Lower lobe of right lung (tissue), 2 donors: ENCODE data around the gene PLEKHM3. TPM values are rescaled to one million over a fixed set of nuclear protein-coding genes. Genes with fewer than 3 reads are reported as not detected.

ENCODE experiments used
- ATAC-seq, 2 donors: fragments of 200-7000 bp; cut with Tn5 transposase; one replicate each; pipeline ENCODE4 v1.9.1; 2020 to 2022; ENCODE audit warnings: mild to moderate bottlenecking in 2 of 2, moderate library complexity in 2 of 2
- DNase-seq: peaks from one replicate; pipeline ENCODE4 v3.0.0-alpha.2; 2020
- H3K27ac ChIP-seq: fragments of 200-600 bp; one replicate; pipeline ENCODE4 v1.8.0; 2022
- H3K27me3 ChIP-seq: fragments of 200-600 bp; one replicate; pipeline ENCODE4 v1.8.0; 2022; ENCODE audit warnings: low read depth
- H3K36me3 ChIP-seq: fragments of 200-600 bp; one replicate; pipeline ENCODE4 v1.8.0; 2022; ENCODE audit warnings: mild to moderate bottlenecking
- H3K4me1 ChIP-seq: fragments of 200-600 bp; one replicate; pipeline ENCODE4 v1.8.0; 2022
- H3K4me3 ChIP-seq: fragments of 200-600 bp; one replicate; pipeline ENCODE4 v1.8.0; 2022; ENCODE audit warnings: mild to moderate bottlenecking
- H3K9me3 ChIP-seq: fragments of 200-600 bp; one replicate; pipeline ENCODE4 v1.8.0; 2022
- intact Hi-C: fragments of 100-400 bp; cut with DNase I; formaldehyde crosslinking; loops from one replicate; pipeline ENCODE4 v1.11.0; 2022
- total RNA-seq: library from RNA; stranded (reverse); fragmentation: NEBNext Ultra II Directional; extraction: Animal tissue kit (Norgen Biotek cat#: 25700); gene quantifications from one replicate; pipeline ENCODE4 v1.2.1, GENCODE V29; 2021
- TF ChIP-seq, protein P1 (sequence below): fragments of 200-600 bp; IDR thresholded peaks from one replicate; pipeline ENCODE4 v1.8.0; 2022; ENCODE audit warnings: antibody characterized with exemption, mild to moderate bottlenecking
- donor health status: DM: no; HTN: yes; CAD: no; lungs with severe emphysema.

Gene PLEKHM3
- total RNA-seq, 1 donor from 2014 or later, result 25.8 TPM

DNA sequence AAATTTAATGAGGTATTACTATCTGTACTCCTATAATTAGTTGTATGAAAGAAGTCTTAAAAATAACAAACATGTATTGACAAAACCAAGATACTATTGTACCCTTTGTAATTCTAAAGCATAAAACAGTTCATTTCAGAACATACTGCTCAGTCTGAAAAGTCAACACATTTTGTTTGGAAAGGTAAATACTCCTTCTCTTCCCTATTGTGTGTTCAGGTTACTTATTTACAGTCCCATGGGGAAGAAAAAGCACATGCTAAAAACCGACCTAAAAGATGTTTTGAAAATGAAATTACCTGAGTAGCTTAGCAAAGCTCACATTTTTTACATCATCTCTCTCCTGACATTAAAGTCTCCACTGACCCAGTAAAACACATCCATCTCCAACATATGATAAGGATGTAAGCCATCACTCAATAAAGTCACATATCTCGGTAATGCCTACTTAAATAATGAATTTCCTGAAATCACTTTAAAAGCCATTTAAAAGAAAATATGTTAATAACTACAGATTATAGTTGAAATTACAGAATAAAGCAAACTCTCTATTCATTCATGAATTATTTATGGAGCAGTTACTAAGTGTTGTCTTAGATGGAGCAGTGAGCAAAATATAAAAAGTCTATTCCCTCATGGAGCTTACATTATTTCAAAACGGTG lies 180.0 kb downstream of the PLEKHM3 start:
- DNase-seq (no peak), ATAC-seq (peak in 1 of 2 donors; percentile 18)
- Histone ChIP-seq H3K4me3 (no peak overlapping the region), H3K27me3 (no peaks in the 10 kb centered on the region), H3K27ac (no peak overlapping the region), H3K4me1 (peaks cover 12% of the 10 kb centered on the region), H3K36me3 (no peaks in the 10 kb centered on the region), H3K9me3 (no peaks in the 10 kb centered on the region)
- TF ChIP-seq, protein P1, sequence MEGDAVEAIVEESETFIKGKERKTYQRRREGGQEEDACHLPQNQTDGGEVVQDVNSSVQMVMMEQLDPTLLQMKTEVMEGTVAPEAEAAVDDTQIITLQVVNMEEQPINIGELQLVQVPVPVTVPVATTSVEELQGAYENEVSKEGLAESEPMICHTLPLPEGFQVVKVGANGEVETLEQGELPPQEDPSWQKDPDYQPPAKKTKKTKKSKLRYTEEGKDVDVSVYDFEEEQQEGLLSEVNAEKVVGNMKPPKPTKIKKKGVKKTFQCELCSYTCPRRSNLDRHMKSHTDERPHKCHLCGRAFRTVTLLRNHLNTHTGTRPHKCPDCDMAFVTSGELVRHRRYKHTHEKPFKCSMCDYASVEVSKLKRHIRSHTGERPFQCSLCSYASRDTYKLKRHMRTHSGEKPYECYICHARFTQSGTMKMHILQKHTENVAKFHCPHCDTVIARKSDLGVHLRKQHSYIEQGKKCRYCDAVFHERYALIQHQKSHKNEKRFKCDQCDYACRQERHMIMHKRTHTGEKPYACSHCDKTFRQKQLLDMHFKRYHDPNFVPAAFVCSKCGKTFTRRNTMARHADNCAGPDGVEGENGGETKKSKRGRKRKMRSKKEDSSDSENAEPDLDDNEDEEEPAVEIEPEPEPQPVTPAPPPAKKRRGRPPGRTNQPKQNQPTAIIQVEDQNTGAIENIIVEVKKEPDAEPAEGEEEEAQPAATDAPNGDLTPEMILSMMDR, result no peak
- intact Hi-C loops, result no loop called here

GRCh38 chr2:207844648-207845047 lies 180.7 kb downstream of the PLEKHM3 start:
- H3K4me3 ChIP-seq, result no peak overlapping the region

DNA sequence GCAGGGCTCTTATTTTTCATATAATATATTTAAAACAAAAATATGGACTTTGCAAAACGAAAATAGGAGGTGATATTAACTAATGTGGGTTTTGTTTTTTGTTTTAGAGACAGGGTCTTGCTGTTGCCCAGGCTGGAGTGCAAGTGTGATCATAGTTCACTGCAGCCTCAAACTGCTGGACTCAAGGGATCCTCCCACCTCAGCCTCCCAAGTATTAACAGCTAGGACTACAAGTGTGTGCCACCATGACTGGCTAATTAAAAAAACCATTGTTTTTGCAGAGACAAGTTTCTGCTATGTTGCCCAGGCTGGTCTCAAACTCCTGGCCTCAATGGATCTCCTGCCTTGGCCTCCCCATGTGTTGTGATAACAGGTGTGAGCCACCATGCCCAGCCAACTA lies 185.2 kb downstream of the PLEKHM3 start:
- ATAC-seq (no peak), DNase-seq (no peak)
- Histone ChIP-seq H3K4me1 (peaks cover 9% of the 10 kb centered on the region), H3K9me3 (no peaks in the 10 kb centered on the region), H3K36me3 (no peaks in the 10 kb centered on the region), H3K27me3 (no peaks in the 10 kb centered on the region), H3K27ac (no peak overlapping the region), H3K4me3 (no peak overlapping the region)
- TF ChIP-seq, protein P1, result no peak
- intact Hi-C loops, result no loop called here

More at GRCh38 chr2:207844648-207845047, 180.7 kb downstream of the PLEKHM3 start:
- Histone ChIP-seq H3K27me3 (no peaks in the 10 kb centered on the region), H3K9me3 (no peaks in the 10 kb centered on the region), H3K36me3 (no peaks in the 10 kb centered on the region), H3K4me1 (peaks cover 12% of the 10 kb centered on the region), H3K27ac (no peak overlapping the region)
- no peak for ATAC-seq
- DNase-seq, result no peak
- intact Hi-C loops, result no loop called here
- TF ChIP-seq, protein P1, result no peak

DNA sequence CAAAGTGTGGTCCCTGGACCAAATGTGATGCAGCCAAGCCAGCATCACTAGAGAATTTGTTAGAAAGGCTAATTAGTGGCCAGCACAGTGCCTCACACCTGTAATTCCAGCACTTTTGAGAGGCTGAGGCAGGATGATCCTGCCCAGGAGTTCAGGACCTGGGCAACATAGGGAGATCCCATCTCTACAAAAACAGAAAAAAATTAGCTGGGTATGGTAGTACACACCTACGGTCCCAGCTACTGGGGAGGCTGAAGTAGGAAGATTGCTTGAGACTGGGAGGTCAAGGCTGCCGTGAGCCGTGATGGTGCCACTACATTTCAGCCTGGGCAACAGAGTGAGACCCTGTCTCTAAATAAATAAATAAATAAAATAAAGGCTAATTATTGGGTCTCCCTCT lies 185.8 kb downstream of the PLEKHM3 start:
- H3K36me3 ChIP-seq, result no peaks in the 10 kb centered on the region
- no peaks in the 10 kb centered on the region for H3K9me3 ChIP-seq
- H3K27ac ChIP-seq, result no peak overlapping the region
- peaks cover 9% of the 10 kb centered on the region for H3K4me1 ChIP-seq
- intact Hi-C loops, result no loop called here
- H3K27me3 ChIP-seq, result no peaks in the 10 kb centered on the region
- DNase-seq (no peak), ATAC-seq (no peak)
- TF ChIP-seq, protein P1, result no peak
- no peak overlapping the region for H3K4me3 ChIP-seq

DNA sequence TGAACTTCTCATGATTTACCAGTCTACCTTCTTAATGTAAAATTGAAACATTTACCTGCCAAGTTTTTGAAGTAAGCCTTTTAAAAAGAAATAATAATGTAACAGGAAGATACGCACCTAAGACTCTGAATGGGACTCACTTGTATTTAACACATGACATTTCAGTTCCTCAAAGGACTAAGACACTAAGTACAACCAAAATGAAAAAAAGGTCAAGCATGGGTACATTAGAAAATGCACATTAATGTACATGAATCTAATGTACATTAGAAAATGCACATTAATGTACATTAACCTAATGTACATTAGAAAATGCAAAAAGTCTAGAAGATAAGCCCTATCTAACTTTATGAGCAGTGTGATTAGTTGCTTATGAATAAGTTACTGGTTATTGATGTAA lies 186.3 kb downstream of the PLEKHM3 start:
- Histone ChIP-seq H3K36me3 (no peaks in the 10 kb centered on the region), H3K27me3 (no peaks in the 10 kb centered on the region), H3K4me1 (peaks cover 9% of the 10 kb centered on the region), H3K4me3 (no peak overlapping the region), H3K9me3 (no peaks in the 10 kb centered on the region), H3K27ac (no peak overlapping the region)
- DNase-seq (no peak), ATAC-seq (no peak)
- TF ChIP-seq, protein P1, result no peak
- intact Hi-C loops, result no loop called here
